AG04450 (cell line): ENCODE results near the gene TANGO2. TPM values are rescaled to one million over a fixed set of nuclear protein-coding genes. Genes with fewer than 3 reads are reported as not detected.

Experiments used
- CTCF ChIA-PET: fragments of 300-600, 350-600 bp; formaldehyde crosslinking; extraction: SDS; loops from one replicate; lab custom pipeline; 2022; ENCODE audit warnings: antibody characterized with exemption, inconsistent platforms; lab: Charles Lee
- POLR2A ChIA-PET: fragments of 350-600 bp; formaldehyde crosslinking; extraction: SDS; loops from one replicate; lab custom pipeline; 2021; ENCODE audit warnings: antibody characterized with exemption, inconsistent platforms; lab: Yijun Ruan, JAX
- DNase-seq: peaks from one replicate; pipeline ENCODE4 v3.0.0-alpha.2; 2011; ENCODE audit warnings: low read depth, low spot score
- H3K27ac ChIP-seq: one replicate; pipeline ENCODE4 v1.5.1; 2012; ENCODE audit warnings: low read depth, low read length, control low read depth
- H3K27me3 ChIP-seq: one replicate; pipeline ENCODE4 v1.6.0; 2012; ENCODE audit warnings: low read length; ENCODE audit not compliant: control insufficient read depth, insufficient read depth
- H3K4me3 ChIP-seq: 2 replicates; pipeline ENCODE4 v1.5.1; 2011; ENCODE audit warnings: mild to moderate bottlenecking, low read depth, low read length, control low read depth
- H3K9me3 ChIP-seq: 2 replicates; pipeline ENCODE4 v1.5.1; 2012; ENCODE audit warnings: low read length; ENCODE audit not compliant: control insufficient read depth, insufficient read depth
- CTCF ChIP-seq: IDR thresholded peaks from 2 replicates; pipeline ENCODE4 v1.5.1; 2011; ENCODE audit warnings: low read depth, low read length, control low read depth, inconsistent platforms
- polyA plus RNA-seq: library from polyadenylated mRNA; depleted of rRNA; stranded (reverse); fragments of >200 nt; gene quantifications from 2 replicates; pipeline ENCODE4 v1.2.3, GENCODE V29; 2011

The TANGO2 gene
- polyA plus RNA-seq, 1 experiment: 21.3 TPM

- Histone ChIP-seq H3K27me3 (no peaks in the 10 kb centered on the region), H3K4me3 (no peak overlapping the region), H3K9me3 (peaks cover 10% of the 10 kb centered on the region), H3K27ac (no peak overlapping the region)
- CTCF ChIA-PET: no interaction called here
- POLR2A ChIA-PET: no interaction called here
- no peak for TF ChIP-seq CTCF
- no peak for DNase-seq
Observed at GRCh38 chr22:20043997-20044342, 23.1 kb downstream of the TANGO2 start.

- no peak for TF ChIP-seq CTCF
- no peak overlapping the region for H3K4me3 ChIP-seq
- no peaks in the 10 kb centered on the region for H3K27me3 ChIP-seq
- H3K27ac ChIP-seq: no peak overlapping the region
- CTCF ChIA-PET: no interaction called here
- DNase-seq: no peak
- POLR2A ChIA-PET: no interaction called here
- peaks cover 10% of the 10 kb centered on the region for H3K9me3 ChIP-seq
Observed at GRCh38 chr22:20044495-20045151, 23.7 kb downstream of the TANGO2 start.

GRCh38 chr22:20046730-20047129 lies 25.8 kb downstream of the TANGO2 start:
- no peak for DNase-seq
- Histone ChIP-seq H3K9me3 (peaks cover 10% of the 10 kb centered on the region), H3K4me3 (no peak overlapping the region), H3K27ac (no peak overlapping the region), H3K27me3 (no peaks in the 10 kb centered on the region)
- TF ChIP-seq CTCF: no peak
- ChIA-PET CTCF (no interaction called here), POLR2A (no interaction called here)

GRCh38 chr22:20051927-20052308 lies 31.0 kb downstream of the TANGO2 start:
- Histone ChIP-seq H3K4me3 (no peak overlapping the region), H3K27ac (no peak overlapping the region), H3K9me3 (peaks cover 10% of the 10 kb centered on the region), H3K27me3 (no peaks in the 10 kb centered on the region)
- DNase-seq: no peak
- TF ChIP-seq CTCF: no peak
- CTCF ChIA-PET: no interaction called here
- POLR2A ChIA-PET: no interaction called here

- TF ChIP-seq CTCF: no peak
- Histone ChIP-seq H3K4me3 (no peak overlapping the region), H3K27me3 (no peaks in the 10 kb centered on the region), H3K27ac (no peak overlapping the region), H3K9me3 (peaks cover 6% of the 10 kb centered on the region)
- ChIA-PET POLR2A (no interaction called here), CTCF (no interaction called here)
- no peak for DNase-seq
Observed at GRCh38 chr22:20052309-20053259, 31.7 kb downstream of the TANGO2 start.
